Central memory CD8-positive, alpha-beta T cell (primary cell): Measurements from ENCODE around the gene SEMA6C.
"Not testable (repeated sequence)": the region's sequence is repeated elsewhere in the genome, so short reads cannot be mapped to it uniquely, and the experiment has no call there.

Source experiments
- ATAC-seq: fragments of 150-1000 bp; cut with Tn5 transposase; replicated peaks from 2 replicates; pipeline ENCODE4 v1.10.0; 2022; ENCODE audit warnings: mild to moderate bottlenecking, moderate FRiP score, moderate number of reproducible peaks; ENCODE audit not compliant: poor library complexity, severe bottlenecking; ENCODE audit errors: extremely low read depth
- DNase-seq, 2 donors: peaks; one replicate each; pipeline ENCODE4 v3.0.0; 2021; ENCODE audit warnings: low spot score in 2 of 2
- H3K27ac Mint-ChIP-seq: one replicate; pipeline ENCODE4 v1.8.0; 2022; ENCODE audit warnings: low read depth, mild to moderate bottlenecking, moderate library complexity, mixed read lengths
- H3K27me3 Mint-ChIP-seq: one replicate; pipeline ENCODE4 v1.8.0; 2022; ENCODE audit warnings: mixed read lengths
- H3K36me3 Mint-ChIP-seq: one replicate; pipeline ENCODE4 v1.8.0; 2022; ENCODE audit warnings: mild to moderate bottlenecking, moderate library complexity, mixed read lengths; ENCODE audit not compliant: insufficient read depth
- H3K4me1 Mint-ChIP-seq: one replicate; pipeline ENCODE4 v1.8.0; 2022; ENCODE audit warnings: mixed read lengths
- H3K4me3 Mint-ChIP-seq: one replicate; pipeline ENCODE4 v1.8.0; 2022; ENCODE audit warnings: mild to moderate bottlenecking, moderate library complexity, mixed read lengths
- H3K9me3 Mint-ChIP-seq: one replicate; pipeline ENCODE4 v1.8.0; 2022; ENCODE audit warnings: mixed read lengths

The SEMA6C gene

GRCh38 chr1:151133018-151133806, 13.2 kb downstream of the SEMA6C start:
- no peaks in the 10 kb centered on the region for H3K9me3 Mint-ChIP-seq
- no peak for ATAC-seq

GRCh38 chr1:151132335-151133017, 14.0 kb downstream of the SEMA6C start:
- Mint-ChIP-seq H3K27me3 (no peaks in the 10 kb centered on the region), H3K4me1 (no peaks in the 10 kb centered on the region), H3K27ac (no peak overlapping the region), H3K4me3 (no peak overlapping the region), H3K36me3 (peaks cover 4% of the 10 kb centered on the region), H3K9me3 (no peaks in the 10 kb centered on the region)
- ATAC-seq (no peak), DNase-seq (no peak)

More at GRCh38 chr1:151133018-151133806, 13.2 kb downstream of the SEMA6C start:
- H3K27ac Mint-ChIP-seq, result no peak overlapping the region
- no peaks in the 10 kb centered on the region for H3K27me3 Mint-ChIP-seq
- no peaks in the 10 kb centered on the region for H3K4me1 Mint-ChIP-seq
- no peak for DNase-seq
- H3K36me3 Mint-ChIP-seq, result peaks cover 4% of the 10 kb centered on the region
- no peak overlapping the region for H3K4me3 Mint-ChIP-seq

GRCh38 chr1:151131701-151132334, 14.6 kb downstream of the SEMA6C start:
- Mint-ChIP-seq H3K4me3 (no peak overlapping the region), H3K27ac (no peak overlapping the region), H3K36me3 (peaks cover 6% of the 10 kb centered on the region), H3K27me3 (no peaks in the 10 kb centered on the region), H3K9me3 (no peaks in the 10 kb centered on the region), H3K4me1 (no peaks in the 10 kb centered on the region)
- no peak for ATAC-seq
- no peak for DNase-seq

GRCh38 chr1:151130987-151131586, 15.3 kb downstream of the SEMA6C start:
- Mint-ChIP-seq H3K36me3 (peaks cover 6% of the 10 kb centered on the region), H3K9me3 (no peaks in the 10 kb centered on the region), H3K27me3 (no peaks in the 10 kb centered on the region), H3K27ac (no peak overlapping the region), H3K4me1 (no peaks in the 10 kb centered on the region), H3K4me3 (peak overlapping the region; percentile 36)
- DNase-seq (peak; percentile 35 to 41), ATAC-seq (peak; percentile 95)

GRCh38 chr1:151128800-151129199, 17.6 kb downstream of the SEMA6C start:
- peaks cover 15% of the 10 kb centered on the region for H3K36me3 Mint-ChIP-seq
- no peaks in the 10 kb centered on the region for H3K9me3 Mint-ChIP-seq
- ATAC-seq (no peak), DNase-seq (no peak)
- no peaks in the 10 kb centered on the region for H3K4me1 Mint-ChIP-seq
- H3K4me3 Mint-ChIP-seq, result no peak overlapping the region
- no peak overlapping the region for H3K27ac Mint-ChIP-seq
- no peaks in the 10 kb centered on the region for H3K27me3 Mint-ChIP-seq

GRCh38 chr1:151124763-151125403, 21.5 kb downstream of the SEMA6C start:
- no peaks in the 10 kb centered on the region for H3K27me3 Mint-ChIP-seq
- H3K27ac Mint-ChIP-seq, result no peak overlapping the region
- H3K4me1 Mint-ChIP-seq, result no peaks in the 10 kb centered on the region
- peaks cover 34% of the 10 kb centered on the region for H3K36me3 Mint-ChIP-seq
- DNase-seq (no peak), ATAC-seq (no peak)
- H3K4me3 Mint-ChIP-seq, result no peak overlapping the region
- H3K9me3 Mint-ChIP-seq, result no peaks in the 10 kb centered on the region

- H3K27me3 Mint-ChIP-seq, result no peaks in the 10 kb centered on the region
- ATAC-seq (no peak), DNase-seq (no peak)
- H3K4me1 Mint-ChIP-seq, result no peaks in the 10 kb centered on the region
- H3K4me3 Mint-ChIP-seq, result no peak overlapping the region
- no peaks in the 10 kb centered on the region for H3K9me3 Mint-ChIP-seq
- peaks cover 46% of the 10 kb centered on the region for H3K36me3 Mint-ChIP-seq
- H3K27ac Mint-ChIP-seq, result no peak overlapping the region
Measured at GRCh38 chr1:151113877-151114276, 32.6 kb downstream of the SEMA6C start.

- no peak for ATAC-seq
- no peak for DNase-seq
- H3K4me1 Mint-ChIP-seq, result no peaks in the 10 kb centered on the region
- H3K27me3 Mint-ChIP-seq, result no peaks in the 10 kb centered on the region
- H3K36me3 Mint-ChIP-seq, result peaks cover 47% of the 10 kb centered on the region
- H3K9me3 Mint-ChIP-seq, result no peaks in the 10 kb centered on the region
- no peak overlapping the region for H3K4me3 Mint-ChIP-seq
- H3K27ac Mint-ChIP-seq, result no peak overlapping the region
Measured at GRCh38 chr1:151108331-151108730, 38.1 kb downstream of the SEMA6C start.

- Mint-ChIP-seq H3K27ac (no peak overlapping the region), H3K9me3 (no peaks in the 10 kb centered on the region), H3K4me3 (no peak overlapping the region), H3K27me3 (no peaks in the 10 kb centered on the region), H3K36me3 (peaks cover 42% of the 10 kb centered on the region), H3K4me1 (no peaks in the 10 kb centered on the region)
- DNase-seq, result no peak
- ATAC-seq, result no peak
Measured at GRCh38 chr1:151106894-151107293, 39.5 kb downstream of the SEMA6C start.

- peaks cover 34% of the 10 kb centered on the region for H3K36me3 Mint-ChIP-seq
- H3K9me3 Mint-ChIP-seq, result no peaks in the 10 kb centered on the region
- H3K4me3 Mint-ChIP-seq, result no peak overlapping the region
- DNase-seq, result no peak
- no peak for ATAC-seq
- no peaks in the 10 kb centered on the region for H3K4me1 Mint-ChIP-seq
- H3K27ac Mint-ChIP-seq, result peak overlapping the region; percentile 56
- no peaks in the 10 kb centered on the region for H3K27me3 Mint-ChIP-seq
Measured at GRCh38 chr1:151104630-151105029, 41.8 kb downstream of the SEMA6C start.

- no peak overlapping the region for H3K4me3 Mint-ChIP-seq
- H3K27ac Mint-ChIP-seq, result no peak overlapping the region
- ATAC-seq, result no peak
- no peaks in the 10 kb centered on the region for H3K27me3 Mint-ChIP-seq
- peaks cover 25% of the 10 kb centered on the region for H3K36me3 Mint-ChIP-seq
- DNase-seq, result no peak
- no peaks in the 10 kb centered on the region for H3K4me1 Mint-ChIP-seq
- no peaks in the 10 kb centered on the region for H3K9me3 Mint-ChIP-seq
Measured at GRCh38 chr1:151098126-151098525, 48.3 kb downstream of the SEMA6C start.

GRCh38 chr1:151097426-151097825, 49.0 kb downstream of the SEMA6C start:
- DNase-seq, H3K4me3 Mint-ChIP-seq, H3K4me1 Mint-ChIP-seq, H3K9me3 Mint-ChIP-seq, H3K27ac Mint-ChIP-seq, ATAC-seq, H3K27me3 Mint-ChIP-seq: not testable (repeated sequence)
- peaks cover 31% of the 10 kb centered on the region for H3K36me3 Mint-ChIP-seq
